ELR (cell line): ENCODE measurements around the gene HBS1L.

Source experiments
- DNase-seq: peaks from one replicate; pipeline ENCODE4 v3.0.0-alpha.2; 2015; ENCODE audit warnings: low read depth

HBS1L gene

DNA sequence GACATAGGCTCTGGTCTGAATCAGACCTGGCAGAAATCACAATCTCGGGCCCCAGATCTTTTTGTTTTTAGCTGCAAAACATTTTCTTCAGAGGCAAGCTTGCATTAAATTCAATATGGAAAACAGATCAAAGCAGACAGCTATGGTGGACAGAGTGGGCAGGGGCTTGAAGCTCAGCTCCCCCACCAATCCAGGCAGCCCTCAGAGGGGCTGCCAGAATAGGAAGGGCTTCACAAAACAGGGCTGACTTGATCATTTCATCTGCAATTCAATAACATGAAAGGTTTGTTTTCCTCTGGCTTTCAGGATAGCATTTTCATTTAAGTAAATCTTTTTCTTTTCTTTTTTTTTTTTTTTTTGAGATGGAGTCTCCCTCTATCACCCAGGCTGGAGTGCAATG is 55.5 kb downstream of the HBS1L start:
- DNase-seq: no peak

DNA sequence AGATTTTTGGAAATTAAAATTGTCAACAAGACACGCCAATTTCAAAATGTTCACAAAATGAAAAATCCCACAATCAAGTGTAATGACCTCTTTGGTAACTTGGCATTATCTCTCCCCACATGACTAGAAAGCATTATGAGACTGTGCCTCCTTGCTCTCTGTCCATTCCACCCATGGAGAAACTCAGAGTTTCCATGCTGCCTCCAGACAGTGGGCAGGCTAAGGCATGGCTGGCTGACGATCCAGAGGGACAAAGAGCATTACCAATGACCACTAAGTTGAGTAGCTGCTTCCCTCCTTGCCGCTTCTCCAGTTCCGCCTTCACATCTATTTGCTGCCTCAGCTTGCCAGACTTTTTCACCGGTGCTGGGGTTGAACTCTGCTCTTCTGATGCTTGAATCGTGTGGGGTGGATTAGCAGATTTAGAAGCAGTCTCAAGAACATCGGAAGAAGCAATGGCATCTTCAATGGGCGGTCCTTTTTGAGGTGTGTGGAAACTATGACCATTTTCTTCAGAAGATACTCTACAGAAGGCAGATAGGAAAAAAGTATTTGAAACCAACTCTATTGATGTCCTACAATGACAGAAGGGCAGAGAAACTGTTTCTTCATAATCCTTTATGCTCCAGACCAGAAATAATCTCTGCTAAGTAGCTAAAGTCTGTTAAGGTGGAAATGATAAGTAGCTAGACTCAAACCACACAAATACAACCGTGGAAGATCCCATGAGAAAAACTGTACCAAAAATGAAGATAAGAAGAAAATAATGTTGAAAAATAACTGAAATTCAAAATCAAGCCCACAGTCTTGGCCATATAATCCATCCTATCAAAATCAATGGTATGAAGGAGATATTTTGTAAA is 57.3 kb downstream of the HBS1L start:
- DNase-seq: no peak

DNA sequence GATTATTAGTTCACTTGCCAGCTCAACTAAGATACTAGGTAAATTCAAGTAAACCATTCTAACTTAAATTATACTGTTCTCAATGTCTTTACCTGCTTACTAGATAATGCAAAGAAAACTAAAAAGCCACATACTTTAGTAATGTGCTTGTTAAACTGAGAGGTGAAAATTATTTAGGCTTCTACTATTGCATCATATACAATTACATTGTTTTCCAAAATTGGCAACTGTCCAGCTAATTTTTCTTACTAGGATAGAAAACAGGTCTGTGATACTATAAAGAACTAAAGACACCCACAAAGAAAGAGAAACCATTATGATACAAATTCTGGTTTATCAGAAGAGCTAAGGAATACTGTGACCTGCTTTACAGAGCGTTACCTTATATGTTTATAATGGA is 59.1 kb downstream of the HBS1L start:
- DNase-seq: no peak

DNA sequence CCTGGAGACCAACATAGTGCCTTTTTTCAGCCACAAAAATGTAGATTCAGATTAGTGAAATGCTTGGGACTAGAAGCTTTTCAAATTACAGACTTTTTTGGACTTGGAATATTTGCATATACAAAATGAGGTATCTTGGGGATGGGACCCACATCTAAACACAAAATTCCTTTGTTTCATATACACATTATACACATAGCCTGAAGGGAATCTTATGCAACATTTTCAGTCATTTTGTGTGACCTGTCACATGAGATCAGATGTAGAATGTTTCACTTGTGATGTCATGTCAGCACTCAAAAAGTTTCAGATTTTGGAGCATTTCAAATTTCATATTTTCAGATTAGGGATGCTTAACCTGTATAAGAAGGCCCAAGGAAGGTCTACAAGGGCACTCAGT is 60.2 kb downstream of the HBS1L start:
- no peak for DNase-seq

DNA sequence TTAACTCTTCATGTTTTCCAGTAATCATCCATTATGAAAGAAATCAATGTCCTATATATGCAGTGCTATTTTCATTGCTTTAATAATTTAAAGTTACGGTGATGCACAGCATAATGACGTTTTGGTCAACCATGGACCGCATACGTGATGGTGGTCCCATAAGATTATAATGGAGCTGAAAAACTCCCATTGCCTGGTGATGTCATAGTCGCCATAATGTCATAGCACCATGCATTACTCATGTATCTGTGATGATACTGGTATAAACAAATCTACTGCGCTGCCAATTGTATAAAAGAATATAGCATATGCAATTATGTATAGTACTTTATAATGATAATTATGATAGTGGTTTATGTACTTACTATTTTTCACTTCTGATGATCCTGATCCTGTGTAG is 62.5 kb downstream of the HBS1L start:
- no peak for DNase-seq

DNA sequence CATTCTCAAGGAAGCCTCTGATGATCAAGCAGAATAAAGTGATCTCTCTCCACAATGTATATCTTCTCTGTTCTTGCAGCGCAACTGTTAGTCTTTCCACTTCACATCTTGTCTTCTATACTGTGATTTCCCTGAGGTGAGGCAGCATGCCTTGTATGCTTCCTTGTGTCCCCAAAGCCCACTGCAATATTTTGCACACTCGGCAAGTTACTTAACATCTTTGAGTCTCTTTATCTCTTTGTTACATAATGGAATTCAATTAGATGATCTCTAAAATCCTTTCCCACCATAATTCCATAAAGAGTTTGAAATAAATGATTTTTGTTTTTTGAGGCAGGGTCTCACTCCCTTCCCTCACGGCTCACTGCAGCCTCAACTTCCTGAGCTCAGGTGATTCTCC is 64.4 kb downstream of the HBS1L start:
- DNase-seq: no peak

DNA sequence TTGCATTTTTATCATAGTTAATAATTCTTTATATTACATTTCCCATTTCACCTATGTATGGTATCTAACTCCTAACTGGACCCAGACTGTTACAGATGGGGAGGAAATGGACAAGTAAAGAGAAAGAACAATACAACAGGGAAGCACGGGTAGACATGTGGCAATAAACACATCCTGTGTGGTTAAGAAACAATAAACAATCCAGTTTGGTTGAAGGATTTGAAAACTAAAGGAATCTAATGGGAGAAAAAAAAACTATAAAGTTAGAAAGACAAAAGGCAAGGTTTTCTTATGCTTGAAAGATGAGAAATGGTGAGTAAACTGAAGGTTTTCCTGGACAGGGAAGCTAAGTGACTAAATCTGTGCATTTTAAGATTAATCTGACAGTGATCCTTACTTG is 69.8 kb downstream of the HBS1L start:
- peak; percentile 71 for DNase-seq

DNA sequence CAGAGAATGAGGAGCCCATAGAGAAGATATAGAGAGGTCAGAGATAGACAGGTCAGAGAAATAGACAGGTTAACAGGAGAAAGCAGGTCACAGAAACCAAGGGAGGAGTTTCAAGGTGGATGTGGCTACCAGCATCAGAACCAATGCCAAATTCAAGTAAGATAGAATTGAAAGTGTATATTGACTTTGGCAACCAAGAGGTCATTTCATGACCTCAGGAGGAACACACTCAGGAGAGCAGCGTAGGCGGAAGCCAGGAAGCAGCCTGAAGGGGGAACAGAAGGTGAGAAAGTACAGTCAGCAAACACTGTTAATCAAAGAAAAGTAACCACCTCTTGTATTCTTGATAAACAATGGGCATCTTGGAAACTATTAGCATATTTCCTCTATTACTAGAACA is 70.8 kb downstream of the HBS1L start:
- no peak for DNase-seq

DNA sequence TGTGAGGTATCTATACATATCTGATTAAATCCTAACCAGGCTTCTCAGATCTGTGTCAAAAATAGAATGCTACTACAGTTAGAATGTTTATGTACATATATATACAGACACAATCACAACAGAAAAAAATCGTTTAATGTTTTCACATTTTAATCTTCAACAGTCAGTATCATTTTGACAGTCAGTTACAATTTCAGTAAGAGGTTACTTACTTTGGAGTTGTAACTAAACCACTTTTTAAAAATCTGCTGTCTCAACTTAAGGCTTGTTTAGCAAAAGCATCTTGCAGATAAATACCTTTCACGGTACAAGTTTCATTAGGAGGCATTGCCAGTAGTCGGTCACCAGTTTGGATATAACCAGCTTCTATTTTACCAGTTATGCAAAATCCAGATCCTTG is 72.5 kb downstream of the HBS1L start:
- no peak for DNase-seq

DNA sequence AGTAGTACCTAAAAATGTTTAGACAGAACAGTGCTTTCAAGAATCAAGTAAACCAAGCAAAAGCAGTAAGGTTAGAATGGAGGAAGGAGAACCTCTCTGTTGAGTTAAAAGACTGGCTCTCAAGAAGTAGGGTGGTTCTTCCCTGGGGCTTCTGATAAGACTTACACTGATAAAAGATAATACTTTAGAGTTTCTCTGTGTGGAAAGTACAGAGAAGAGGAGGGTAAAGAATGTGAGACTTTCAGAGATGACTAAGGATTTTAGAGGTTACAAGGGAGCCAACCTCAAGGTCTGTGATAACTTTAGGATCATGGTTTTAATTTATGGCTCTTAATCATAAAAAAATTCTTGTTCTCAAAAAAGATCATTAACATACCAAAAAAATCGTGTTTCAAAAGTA is 73.8 kb downstream of the HBS1L start:
- DNase-seq: no peak

DNA sequence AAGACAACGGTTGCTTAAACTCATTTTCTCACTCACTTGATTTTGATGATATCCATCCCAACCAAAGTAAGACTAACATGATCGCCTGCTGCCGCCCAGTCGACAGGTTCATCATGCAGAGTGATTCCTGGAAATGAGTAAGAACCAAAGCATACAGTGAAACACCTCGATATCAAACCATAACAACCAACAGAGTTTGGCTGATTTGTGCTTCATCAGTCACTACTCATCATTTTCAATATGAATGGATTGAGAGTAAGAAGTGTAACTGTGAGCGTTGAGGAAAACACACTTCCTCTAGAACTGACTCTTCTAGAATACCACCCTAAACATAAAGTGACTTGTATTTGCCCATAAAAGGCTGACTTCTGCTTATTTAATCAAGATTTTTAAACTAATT is 75.5 kb downstream of the HBS1L start:
- no peak for DNase-seq

DNA sequence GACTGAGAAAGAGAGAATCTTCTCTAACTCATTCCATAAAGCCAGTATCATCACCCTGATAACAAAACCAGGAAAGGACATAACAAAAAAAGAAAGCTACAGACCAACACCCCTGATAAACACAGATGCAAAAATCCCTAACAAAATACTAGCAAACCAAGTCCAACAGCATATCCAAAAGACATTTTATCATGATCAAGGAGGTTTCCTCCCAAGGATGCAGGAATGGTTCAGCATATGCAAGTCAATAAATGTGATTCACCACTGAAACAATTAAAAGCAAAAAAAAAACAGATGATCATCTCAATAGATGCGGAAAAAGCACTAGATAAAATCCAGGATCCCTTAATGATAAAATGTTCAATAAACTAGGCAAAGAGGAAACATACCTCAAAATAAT is 80.3 kb downstream of the HBS1L start:
- no peak for DNase-seq

DNA sequence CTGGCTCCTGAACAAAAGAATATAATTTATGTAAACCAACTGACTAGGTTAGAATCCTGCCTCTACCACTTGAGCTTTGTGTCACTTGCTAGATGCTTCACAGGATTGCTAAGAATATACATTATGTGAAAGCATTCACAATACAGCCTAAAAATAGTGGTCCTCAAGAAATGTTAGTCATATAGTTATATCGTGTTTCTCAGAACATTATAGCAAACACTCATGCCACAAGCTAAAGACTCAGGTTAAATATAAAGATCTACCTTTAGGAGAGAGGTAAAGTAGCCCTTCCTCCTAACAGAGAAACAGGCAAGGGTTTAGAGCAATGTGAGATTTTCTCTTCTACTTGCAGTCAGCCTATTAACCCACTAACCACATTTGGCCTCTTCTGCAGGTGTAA is 86.9 kb downstream of the HBS1L start:
- DNase-seq: no peak

DNA sequence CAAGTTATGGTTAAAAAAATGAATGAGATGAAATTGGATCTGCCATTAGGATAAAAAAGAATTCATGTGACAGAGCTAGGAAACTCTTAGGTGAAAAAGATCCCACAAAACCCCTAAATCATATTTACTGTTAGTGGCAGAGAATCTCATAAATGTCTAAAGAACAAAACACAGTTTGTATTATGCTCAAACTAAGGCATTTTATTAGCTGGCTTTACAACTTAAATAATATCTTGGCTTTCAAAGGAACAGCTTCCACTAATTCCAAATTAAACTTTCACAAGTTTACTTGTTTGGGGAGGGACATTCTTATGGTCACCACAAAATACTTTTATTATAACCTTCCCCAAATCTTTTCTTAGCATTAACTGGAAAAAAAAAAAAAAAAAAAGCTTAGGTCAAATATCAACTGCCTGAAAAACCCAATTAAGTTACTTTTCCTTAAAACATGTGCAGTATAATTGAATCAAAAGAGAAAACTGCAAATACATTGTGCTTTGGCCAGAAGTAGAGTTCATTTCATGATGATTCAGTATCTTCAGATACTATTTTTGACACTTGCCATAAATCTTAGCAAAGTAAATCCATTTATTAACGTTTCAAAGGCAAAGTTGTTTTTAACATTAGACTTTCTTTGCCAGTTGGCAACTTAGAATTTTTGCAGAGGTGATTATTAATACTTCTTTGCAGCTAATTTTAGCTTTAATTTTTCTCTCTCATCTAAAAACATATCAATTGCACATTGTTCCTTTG is 90.0 kb downstream of the HBS1L start:
- no peak for DNase-seq

DNA sequence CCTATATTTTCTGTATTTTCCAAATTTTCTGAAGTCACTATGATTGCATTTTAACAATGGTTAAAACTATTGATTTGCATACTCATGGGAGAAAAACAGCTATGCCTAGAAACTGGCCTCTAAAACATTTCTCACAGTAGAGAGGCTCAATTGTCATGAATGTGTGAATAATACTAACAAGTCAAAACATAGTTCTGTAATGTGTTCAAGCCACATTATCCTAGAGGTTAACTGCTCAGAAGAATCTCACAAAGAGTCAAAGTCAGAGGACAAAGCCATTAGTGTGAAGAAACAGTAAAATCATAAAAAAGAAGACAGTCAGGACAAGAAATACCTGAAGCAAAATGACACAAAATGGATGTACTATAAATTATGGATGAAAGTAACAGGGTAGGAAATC is 92.2 kb downstream of the HBS1L start:
- no peak for DNase-seq

DNA sequence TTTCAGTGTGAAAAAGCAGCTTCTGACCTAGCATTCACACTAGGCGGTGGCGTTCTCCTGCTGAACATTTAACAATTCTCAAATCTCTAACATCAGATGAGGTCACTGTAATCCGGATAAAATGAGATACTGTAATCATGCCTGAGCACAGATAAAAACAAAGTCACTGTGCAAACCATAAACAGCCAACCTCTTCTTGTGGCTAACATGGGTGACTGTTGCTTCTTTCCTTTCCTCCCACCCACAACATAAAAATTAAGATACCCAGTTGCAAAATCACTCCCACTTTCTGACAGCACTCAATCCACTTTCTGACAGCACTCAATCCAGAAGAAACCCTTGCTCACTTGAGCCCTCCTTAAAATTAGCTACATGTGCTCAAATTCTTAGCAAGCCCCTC is 93.3 kb downstream of the HBS1L start:
- no peak for DNase-seq

DNA sequence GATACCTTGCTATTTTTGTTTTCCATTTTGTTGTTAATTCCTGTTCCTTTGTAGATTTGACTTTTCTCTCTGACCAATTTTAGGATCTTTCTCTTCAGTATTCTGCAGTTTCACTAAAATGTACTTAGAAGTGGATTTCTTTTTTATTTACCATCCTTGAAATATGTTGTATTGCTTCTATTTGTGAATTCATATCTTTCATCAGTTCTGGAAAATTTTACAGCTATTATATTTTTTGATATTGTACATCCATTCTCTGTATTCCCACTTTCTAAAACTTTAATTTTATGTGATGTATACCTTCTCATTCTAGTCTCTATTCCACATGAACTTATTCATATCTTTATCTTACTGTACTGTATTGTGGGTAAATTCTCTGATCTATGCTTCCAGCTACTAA is 95.0 kb downstream of the HBS1L start:
- no peak for DNase-seq

DNA sequence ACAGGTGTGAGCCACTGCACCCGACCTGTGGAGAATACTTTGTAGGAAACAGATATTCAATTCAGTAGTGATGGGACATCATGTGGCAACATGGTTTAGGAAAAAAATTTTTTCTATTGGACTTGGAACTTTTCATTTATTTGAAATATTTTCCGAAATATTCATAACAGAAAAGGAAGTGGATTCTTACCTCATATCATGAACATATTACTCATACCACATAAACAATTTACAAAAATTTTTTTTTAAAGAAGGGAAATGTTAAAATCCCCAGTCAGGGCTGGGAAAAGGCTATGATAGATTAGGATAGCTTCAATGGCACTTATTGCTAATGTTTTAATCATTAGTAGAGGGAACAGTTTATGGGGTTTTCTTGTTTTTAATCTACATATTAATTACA is 97.9 kb downstream of the HBS1L start:
- DNase-seq: peak; percentile 39

DNA sequence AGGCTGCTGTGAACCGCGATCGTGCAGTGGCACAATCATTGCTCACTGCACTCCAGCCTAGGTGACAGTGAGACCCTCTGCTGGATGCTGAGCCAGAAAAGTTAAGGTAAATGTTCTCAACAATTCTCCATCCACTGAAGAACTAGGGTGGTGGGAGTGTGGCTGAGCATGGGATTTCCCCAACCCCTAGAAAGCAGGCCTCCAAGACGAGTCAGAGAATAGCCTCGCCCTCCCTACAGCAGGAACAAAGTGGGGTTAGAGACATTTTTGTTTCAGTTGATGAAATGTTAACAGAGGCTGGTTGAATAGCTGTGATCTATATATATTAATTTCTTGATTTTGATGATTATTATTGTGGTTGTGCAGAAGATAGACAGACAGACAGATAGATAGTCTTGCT is 98.6 kb downstream of the HBS1L start:
- DNase-seq: peak; percentile 14

DNA sequence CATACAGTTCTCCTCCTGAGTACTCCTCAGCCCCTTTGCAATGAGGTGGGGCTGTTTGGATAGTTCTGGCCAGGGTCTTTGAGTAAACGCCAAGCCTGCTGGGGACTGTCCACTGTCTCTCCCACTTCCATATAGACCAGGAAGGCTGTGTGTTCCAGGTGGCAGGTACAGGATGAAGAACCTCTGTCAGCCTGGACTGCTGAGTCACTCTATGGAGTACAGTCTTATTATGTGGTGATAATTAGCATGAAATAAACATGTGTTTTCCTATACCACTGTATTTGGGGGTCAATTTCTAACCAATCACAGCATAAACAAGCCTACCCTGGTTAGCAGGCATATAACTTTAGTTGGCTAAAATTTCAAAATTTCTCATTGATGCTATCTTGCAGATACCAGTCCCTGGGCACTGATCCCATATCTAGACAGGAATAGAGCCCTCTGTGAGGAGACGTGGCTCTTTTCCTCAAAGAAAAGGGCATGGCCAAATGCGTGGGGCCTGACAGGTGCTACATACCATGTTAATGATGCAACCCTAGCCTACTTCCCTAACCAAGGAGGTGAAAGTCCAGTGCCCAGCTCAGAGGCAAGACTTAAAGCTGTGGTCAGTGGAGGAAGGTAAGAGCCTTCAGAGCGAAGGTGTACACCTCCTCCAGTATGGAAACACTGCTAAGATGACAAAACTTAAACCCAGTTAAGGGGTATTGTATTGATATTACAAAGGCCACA is 100.2 kb downstream of the HBS1L start:
- no peak for DNase-seq

DNA sequence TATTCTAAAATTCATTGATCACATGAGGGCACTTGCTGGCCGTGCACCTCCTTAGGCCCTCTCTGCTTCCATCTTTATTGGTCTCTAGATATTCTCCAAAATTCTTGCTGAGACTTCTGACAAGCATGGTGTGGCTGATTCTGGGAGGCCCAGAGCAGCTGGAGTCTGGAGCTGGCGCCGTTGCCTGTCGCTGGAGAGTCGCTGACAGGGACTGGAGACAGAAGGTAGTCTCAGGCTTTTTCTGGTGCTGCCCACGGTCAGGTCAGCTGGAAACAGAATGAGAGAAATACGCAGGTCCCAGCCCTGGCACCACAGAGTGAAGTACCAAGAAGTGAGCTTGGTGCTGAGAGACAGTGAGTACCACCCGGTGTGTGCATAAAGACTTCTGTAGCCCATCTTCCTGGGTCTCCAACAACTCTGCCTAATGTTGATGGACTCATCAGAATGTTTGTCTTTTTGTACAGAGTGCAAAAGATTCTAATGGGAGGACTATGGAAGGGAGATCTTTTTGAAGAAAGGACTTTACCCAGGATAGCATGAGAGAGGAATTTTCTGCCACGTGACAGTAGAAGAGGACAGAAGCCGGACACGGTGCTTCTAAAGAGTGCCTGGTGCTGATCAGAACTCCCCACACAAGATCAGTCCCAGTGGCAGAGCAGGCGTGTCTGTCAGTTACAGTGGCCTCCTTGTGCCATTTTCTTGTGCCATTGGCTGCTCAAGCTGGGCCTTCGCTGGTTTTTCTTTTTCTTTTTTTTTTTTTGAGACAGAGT is 102.9 kb downstream of the HBS1L start:
- DNase-seq: no peak

DNA sequence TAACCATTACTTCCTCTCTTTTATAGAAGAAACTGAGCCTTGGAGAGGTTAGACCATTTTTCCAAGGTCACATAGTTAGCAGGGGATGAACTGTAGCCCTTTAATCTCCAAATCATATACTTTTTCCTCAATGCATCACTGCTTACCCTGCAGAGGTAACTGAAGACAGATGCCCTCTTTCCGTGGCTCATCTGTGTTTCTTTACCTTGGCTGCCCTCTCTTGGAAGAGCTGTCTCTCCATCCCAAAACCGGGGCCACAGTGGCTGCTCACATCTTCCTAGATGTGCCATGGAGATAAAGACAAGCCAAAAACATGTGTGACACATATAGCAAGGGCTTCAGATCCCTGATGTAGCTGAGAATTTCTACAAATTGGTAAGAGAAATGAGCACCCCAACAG is 104.1 kb downstream of the HBS1L start:
- DNase-seq: no peak
